Lower leg skin (tissue), 4 donors: ENCODE data around the gene TES. TPM values are rescaled to one million over a fixed set of nuclear protein-coding genes. Genes with fewer than 3 reads are reported as not detected.

Experiments
- DNase-seq, 2 donors: peaks; one replicate each; pipeline ENCODE4 v3.0.0-alpha.2; 2019; ENCODE audit warnings: low spot score in 2 of 2
- H3K4me3 ChIP-seq: fragments of 200-600 bp; sonication (generic); 2 replicates; pipeline ENCODE4 v1.5.1; 2017; ENCODE audit warnings: mild to moderate bottlenecking, low read depth; ENCODE audit not compliant: poor library complexity, severe bottlenecking
- CTCF ChIP-seq, 3 donors: fragments of 450-650 bp; IDR thresholded peaks; one replicate each; pipeline ENCODE4 v1.5.1; 2016; ENCODE audit warnings: antibody characterized with exemption in 3 of 3, mild to moderate bottlenecking in 3 of 3, moderate library complexity in 2 of 3
- POLR2A ChIP-seq, 2 donors: fragments of 450-650 bp; IDR thresholded peaks; one replicate each; pipeline ENCODE4 v1.6.1; 2016 to 2017; ENCODE audit warnings: antibody characterized with exemption in 2 of 2, mild to moderate bottlenecking in 1 of 2, moderate library complexity in 1 of 2
- WGBS, 2 donors: methylation state at CpG; one replicate each; pipeline ENCODE4 v1.1.5; 2018; 5-methylcytosine and 5-hydroxymethylcytosine counted together
- intact Hi-C: fragments of 100-400 bp; cut with DNase I; formaldehyde crosslinking; loops from one replicate; pipeline ENCODE4 v1.15.0; 2023; ENCODE audit warnings: low total_unique reads
- total RNA-seq, 4 donors: library from RNA; depleted of rRNA; stranded (reverse); fragments of >200 nt; gene quantifications; one replicate each; pipeline ENCODE4 v1.1.0, GENCODE V29; 2016

Gene TES
- total RNA-seq, 4 donors from 2014 or later, result 34.1 to 61.5 (median 46.5) TPM

DNA sequence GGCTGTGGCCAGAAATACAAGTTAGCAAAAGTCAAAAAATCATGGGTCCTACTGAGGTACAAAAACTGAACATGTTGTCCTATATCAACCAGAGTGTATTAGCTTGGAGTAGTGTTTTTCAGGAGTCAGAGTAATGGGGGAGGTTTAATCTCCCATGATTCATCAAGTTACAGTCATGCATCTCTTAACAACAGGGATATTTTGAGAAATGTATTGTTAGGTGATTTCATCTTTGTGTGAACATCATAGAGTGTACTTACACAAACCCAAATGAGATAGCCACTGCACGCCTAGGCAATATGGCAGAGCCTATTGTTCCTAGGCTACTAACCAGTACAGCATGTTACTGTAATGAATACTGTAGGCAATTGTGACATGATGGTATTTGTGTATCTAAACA lies 14.9 kb upstream of the TES start:
- 96 to 100% methylated on average over 1 of the region's 1 CpG for WGBS, 2 donors
- no peak for DNase-seq
- no peak for TF ChIP-seq POLR2A (IDR thresholded peaks at IDR 0.05)
- no peak for TF ChIP-seq CTCF (IDR thresholded peaks at IDR 0.05)
- intact Hi-C loops, result no loop called here
- H3K4me3 ChIP-seq, result no peak overlapping the region

- no peak for DNase-seq
- WGBS, 2 donors, result 92 to 95% methylated on average over 3 of the region's 3 CpGs
- intact Hi-C loops, result no loop called here
- TF ChIP-seq CTCF (IDR thresholded peaks at IDR 0.05) (no peak), POLR2A (IDR thresholded peaks at IDR 0.05) (no peak)
- H3K4me3 ChIP-seq, result no peak overlapping the region
Measured at GRCh38 chr7:116196947-116197346, 13.4 kb upstream of the TES start.

GRCh38 chr7:116197360-116197759 lies 13.0 kb upstream of the TES start:
- WGBS, 2 donors, result 67 to 81% methylated on average over 3 of the region's 3 CpGs
- no peak overlapping the region for H3K4me3 ChIP-seq
- intact Hi-C loops, result no loop called here
- TF ChIP-seq POLR2A (IDR thresholded peaks at IDR 0.05) (no peak), CTCF (IDR thresholded peaks at IDR 0.05) (no peak)
- no peak for DNase-seq

- TF ChIP-seq POLR2A (IDR thresholded peaks at IDR 0.05) (no peak), CTCF (IDR thresholded peaks at IDR 0.05) (no peak)
- no peak for DNase-seq
- WGBS, 2 donors, result 79 to 81% methylated on average over 5 of the region's 5 CpGs
Measured at GRCh38 chr7:116198748-116199410, 11.5 kb upstream of the TES start.

GRCh38 chr7:116200963-116201362 lies 9.4 kb upstream of the TES start:
- H3K4me3 ChIP-seq, result no peak overlapping the region
- TF ChIP-seq POLR2A (IDR thresholded peaks at IDR 0.05) (no peak), CTCF (IDR thresholded peaks at IDR 0.05) (no peak)
- DNase-seq, result no peak
- intact Hi-C loops, result no loop called here
- 81 to 83% methylated on average over 1 of the region's 1 CpG for WGBS, 2 donors

More at GRCh38 chr7:116198748-116199410, 11.5 kb upstream of the TES start:
- no peak overlapping the region for H3K4me3 ChIP-seq
- intact Hi-C loops, result no loop called here

GRCh38 chr7:116206141-116206540 lies 4.2 kb upstream of the TES start:
- whole genome bisulfite sequencing, 2 donors, result 84 to 90% methylated on average over 1 of the region's 1 CpG
- H3K4me3 ChIP-seq, result no peak overlapping the region
- no peak for DNase-seq
- TF ChIP-seq POLR2A (IDR thresholded peaks at IDR 0.05) (no peak), CTCF (IDR thresholded peaks at IDR 0.05) (no peak)
- intact Hi-C loops, result no loop called here
